AML-193 (cell line): ENCODE results near the gene CDYL2.

ENCODE experiments used
- DNase-seq, 2 experiments: peaks; one replicate each; lab custom pipeline; 2025; lab: John Stamatoyannopoulos, UW

The CDYL2 gene

DNA sequence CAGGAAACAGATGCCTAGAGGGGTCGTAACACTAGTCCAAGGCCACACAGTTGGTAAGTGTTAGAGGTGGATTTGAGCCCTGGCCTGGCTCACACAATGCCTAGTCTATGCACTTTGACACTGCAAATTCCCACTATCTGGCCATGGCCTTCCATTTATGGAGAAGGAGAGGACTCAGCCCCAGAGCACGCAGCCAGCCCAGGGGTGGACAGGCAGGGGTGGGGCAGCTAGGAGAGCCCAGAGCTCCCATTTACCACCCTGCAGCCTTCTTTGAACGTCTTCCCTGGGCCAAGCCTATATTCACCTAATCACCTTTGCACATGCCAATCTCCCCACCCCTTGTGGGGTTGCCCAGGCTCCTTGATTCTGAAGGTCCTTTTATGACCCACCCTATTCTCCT, 182.4 kb downstream of the CDYL2 start:
- DNase-seq, result no peak

DNA sequence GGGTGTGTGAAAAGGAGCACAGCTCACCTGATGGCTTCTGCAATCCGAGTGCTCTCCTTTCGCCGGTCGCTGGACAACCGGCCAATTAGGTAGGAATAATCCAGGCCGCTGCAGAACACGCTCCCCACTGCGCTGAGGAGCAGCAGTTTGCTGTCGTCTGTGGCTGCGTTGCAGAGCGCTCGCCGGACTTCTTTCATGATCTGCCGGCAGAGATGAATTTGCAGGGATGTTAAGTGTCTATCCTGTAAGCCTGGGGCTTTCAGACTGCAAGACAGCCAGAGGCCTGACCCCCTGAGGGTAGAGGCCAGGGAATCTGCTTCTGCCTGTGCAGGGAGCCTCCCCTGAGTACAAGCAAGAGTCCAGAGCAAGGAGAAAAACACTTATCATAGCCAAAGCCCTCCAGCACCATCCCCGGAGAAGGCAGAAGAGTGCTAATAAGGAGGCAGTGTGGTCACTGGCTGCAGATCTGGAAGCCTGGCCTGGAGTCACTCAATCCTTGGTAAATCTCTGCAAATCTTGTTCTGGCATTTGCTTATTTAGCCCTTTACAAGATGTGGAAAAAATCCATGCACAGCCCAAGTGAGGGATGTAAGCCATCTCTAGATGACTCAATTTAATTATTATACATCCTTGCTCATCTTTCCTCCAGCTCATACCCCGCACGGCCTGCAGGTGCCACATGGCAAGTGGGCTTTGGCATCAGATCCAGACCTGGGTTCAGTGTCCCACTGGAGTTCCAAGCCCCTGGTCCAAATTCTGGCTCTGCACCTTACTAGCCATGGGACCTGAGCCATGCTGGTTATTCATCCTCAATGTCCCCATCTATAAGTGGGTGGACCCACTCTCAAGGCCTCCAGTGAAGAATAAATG, 183.4 kb downstream of the CDYL2 start:
- no peak for DNase-seq

- DNase-seq, result no peak
Measured at GRCh38 chr16:80619824-80620223, 184.6 kb downstream of the CDYL2 start.

GRCh38 chr16:80618862-80619648, 185.3 kb downstream of the CDYL2 start:
- DNase-seq, result no peak

GRCh38 chr16:80616362-80616761, 188.0 kb downstream of the CDYL2 start:
- DNase-seq, result no peak

DNA sequence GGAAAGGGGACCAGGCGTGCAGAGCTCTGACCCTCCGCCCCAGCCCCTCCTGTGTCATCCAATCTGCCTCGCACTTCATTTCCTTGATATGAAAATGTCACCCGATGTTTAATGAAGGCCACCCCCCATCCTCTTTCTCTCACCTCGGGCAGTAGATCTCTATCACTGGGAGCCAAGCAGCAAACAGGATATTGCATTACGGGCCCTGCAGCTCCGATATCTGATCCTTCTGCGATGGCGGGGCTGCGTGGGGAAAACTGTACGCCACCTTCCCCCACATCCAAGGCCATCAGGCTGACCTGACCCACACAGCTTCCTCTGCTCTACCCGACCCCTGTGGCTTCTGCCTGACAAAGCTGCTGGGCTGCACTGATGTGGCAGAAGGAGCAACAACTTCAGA, 188.7 kb downstream of the CDYL2 start:
- DNase-seq, result no peak

- no peak for DNase-seq
Measured at GRCh38 chr16:80614908-80615671, 189.3 kb downstream of the CDYL2 start.

GRCh38 chr16:80612461-80613017, 191.9 kb downstream of the CDYL2 start:
- no peak for DNase-seq

DNA sequence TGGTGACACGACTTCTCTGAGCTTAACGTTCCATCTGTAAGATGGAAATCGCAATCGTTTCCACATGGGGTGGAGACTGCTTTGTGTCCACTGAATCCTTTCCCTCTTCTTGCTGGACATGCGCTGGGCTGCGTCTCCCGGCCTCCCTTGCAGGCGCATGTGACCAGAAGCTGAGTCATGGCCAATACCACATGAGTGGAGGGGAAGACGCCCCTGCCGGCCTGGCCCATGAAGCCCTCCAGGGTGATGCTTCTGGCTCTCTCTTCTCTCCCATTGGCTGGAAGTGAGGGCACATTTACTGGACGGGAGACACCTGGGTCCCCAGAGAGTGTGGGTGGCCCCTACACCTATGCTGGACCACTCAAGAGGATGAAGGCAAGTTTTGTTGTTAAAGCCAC, 192.5 kb downstream of the CDYL2 start:
- DNase-seq, result no peak

GRCh38 chr16:80611171-80611929, 193.0 kb downstream of the CDYL2 start:
- DNase-seq, result no peak

GRCh38 chr16:80610481-80611156, 193.8 kb downstream of the CDYL2 start:
- no peak for DNase-seq

- DNase-seq, result no peak
Measured at GRCh38 chr16:80608946-80609345, 195.5 kb downstream of the CDYL2 start.

DNA sequence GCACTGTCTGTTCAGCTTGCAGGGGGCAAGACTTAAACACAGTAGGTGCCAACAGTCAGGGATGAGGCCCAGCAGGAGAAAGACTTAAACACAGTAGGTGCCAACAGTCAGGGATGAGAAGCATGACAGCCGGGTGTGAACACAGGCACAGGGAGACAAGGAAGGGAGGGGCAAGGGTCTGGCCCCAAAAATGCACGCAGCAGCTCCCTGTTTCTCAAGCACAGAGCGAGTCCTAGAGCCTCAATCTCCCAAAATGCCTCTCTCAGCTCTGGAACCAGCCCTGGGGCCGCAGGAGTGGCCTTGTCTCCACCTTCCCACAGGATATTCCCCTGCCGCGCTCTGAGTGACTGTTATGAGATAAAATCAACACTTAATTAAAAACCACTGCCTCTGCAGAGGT, 197.2 kb downstream of the CDYL2 start:
- DNase-seq, result no peak

DNA sequence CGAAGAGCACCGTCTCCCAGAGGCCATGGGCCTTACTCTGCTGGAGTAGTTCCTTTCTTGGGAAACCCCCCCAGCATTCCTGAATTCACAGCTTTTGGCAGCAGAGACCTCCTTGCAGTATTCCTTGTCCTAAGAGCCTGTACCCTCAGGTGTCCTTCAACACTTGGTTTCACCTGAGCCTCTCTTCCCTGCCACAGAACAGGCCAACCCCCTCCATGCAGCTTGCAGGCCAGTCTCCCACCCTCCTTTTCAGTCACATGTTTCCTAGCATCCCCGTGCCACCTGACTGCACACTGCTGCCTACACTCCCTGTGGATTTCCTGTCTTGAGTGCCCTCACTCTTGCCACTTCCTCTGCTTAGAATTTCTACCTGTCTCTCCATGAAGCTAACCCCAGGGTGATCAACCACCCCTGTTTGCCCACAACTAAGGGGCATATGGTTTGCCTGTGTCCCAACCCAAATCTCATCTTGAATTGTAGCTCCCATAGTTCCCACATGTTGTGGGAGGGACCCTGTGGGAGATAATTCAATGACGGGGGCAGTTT, 198.1 kb downstream of the CDYL2 start:
- no peak for DNase-seq

- no peak for DNase-seq
Measured at GRCh38 chr16:80604600-80605355, 199.6 kb downstream of the CDYL2 start.

DNA sequence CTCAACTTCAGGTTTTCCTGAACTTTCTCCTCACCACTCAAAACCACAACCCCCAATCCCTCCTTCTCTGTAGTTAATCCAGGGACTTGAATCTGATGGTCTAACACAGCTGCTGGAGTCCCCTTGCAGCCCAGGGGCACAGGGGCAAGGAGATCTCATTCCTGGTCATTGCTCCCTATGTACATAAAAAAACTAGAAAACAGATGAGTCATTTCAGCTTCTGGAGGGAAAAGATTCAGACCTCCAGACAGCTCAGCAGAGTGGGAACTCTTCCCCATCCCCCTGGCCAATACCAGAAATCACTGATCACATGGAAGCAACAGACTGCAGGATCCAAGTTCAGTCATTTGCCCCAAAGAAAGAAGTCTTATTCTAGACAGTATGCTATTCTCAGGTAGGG, 201.5 kb downstream of the CDYL2 start:
- no peak for DNase-seq

DNA sequence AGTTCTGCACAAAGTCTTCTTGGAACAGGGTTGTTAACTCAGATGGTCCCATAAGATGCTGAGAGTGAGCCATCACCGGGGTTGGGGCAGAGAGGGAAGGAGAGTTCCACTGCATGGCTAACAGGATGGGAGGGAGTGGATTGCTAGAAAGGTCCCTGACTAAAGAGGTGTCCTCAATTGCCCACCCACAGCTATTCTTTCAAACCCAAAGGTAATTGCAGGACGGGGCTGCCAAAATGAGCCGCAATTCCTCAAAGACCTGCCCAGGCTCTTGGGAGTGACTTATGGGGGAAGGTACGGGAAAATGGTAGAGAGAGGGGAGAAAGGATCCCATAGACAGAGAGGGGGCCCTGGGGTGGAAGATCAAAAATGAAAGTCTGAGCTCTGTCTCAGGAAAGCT, 203.2 kb downstream of the CDYL2 start:
- no peak for DNase-seq

DNA sequence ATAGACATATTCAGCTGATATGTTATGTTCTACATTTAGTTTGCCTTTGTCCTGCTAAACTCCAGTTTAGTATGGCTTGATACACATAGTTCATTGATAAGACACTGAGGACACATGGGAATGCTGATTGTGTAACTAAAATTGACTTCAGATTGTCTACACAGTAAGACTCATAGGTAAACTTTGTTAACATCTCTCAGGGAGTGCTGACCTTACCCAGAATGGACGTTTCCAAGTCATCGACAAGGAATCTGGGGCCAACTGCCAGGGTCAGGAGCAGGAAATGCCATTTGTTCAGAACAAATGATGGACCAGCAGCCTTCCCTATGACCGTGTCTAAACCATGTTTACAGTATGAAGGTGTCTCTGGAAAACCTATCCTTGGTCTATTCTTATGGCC, 204.9 kb downstream of the CDYL2 start:
- no peak for DNase-seq

DNA sequence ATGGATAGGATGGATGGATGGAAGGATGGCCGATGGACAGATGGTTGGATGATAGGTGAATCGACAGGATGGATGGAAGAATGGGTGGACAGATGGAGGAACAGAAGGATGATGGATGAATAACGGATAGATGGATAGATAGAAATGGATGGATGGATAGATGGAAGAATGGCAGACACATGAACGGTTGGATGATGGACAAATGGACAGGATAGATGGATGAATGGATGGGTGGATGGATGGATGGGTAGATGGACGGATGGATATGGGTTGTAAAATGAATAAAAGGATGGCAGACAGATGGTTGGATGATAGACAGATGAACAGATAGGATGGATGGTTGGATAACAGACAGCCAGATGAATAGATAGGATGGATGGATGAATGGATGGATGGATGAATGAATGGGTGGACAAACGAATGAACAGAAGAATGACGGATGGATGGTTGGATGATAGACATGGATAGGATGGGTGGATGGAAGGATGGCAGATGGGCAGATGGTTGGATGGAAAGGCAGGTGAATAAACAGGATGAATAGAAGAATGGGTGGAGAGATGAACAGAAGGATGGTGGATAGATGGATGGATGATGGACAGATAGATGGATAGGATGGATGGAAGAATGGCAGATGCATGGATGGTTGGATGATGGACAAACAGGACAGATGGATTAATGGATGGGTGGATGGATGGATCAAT, 207.7 kb downstream of the CDYL2 start:
- no peak for DNase-seq
